Naive thymus-derived CD8-positive, alpha-beta T cell (primary cell): ENCODE results near the gene COL24A1. TPM values are rescaled to one million over a fixed set of nuclear protein-coding genes. Genes with fewer than 3 reads are reported as not detected.

Source experiments
- ATAC-seq, 2 donors: fragments of 150-1000 bp; cut with Tn5 transposase in 1 of 2; sonication (Bioruptor Pico), chemical (Tn5 transposase) in 1 of 2; 1 replicate in 1 of 2; 2 replicates in 1 of 2; pipeline ENCODE4 v1.10.0; 2021; ENCODE audit warnings: mild to moderate bottlenecking in 2 of 2, moderate library complexity in 2 of 2
- POLR2A ChIA-PET: fragments of 350-600 bp; sonication (Branson Sonifier 250); formaldehyde crosslinking; loops from one replicate; lab custom pipeline; 2021; ENCODE audit warnings: antibody characterized with exemption; lab: Charles Lee
- DNase-seq, 10 donors: peaks; one replicate each; pipeline versions ENCODE4 v3.0.0 to v3.0.0-alpha.2; 2020 to 2022
- H3K27ac Mint-ChIP-seq, 10 donors: one replicate each; pipeline ENCODE4 v1.8.0; 2020 to 2022; ENCODE audit warnings: mild to moderate bottlenecking in 10 of 10, mixed read lengths in 10 of 10, moderate library complexity in 4 of 10, inconsistent platforms in 1 of 10
- H3K27me3 Mint-ChIP-seq, 5 donors: one replicate each; pipeline ENCODE4 v1.8.0; 2021 to 2022; ENCODE audit warnings: mixed read lengths in 5 of 5
- H3K36me3 Mint-ChIP-seq, 3 donors: one replicate each; pipeline ENCODE4 v1.8.0; 2020 to 2022; ENCODE audit warnings: mixed read lengths in 3 of 3, mild to moderate bottlenecking in 2 of 3, inconsistent platforms in 1 of 3
- H3K4me1 Mint-ChIP-seq, 4 donors: one replicate each; pipeline ENCODE4 v1.8.0; 2021 to 2022; ENCODE audit warnings: mixed read lengths in 4 of 4
- H3K4me3 Mint-ChIP-seq, 10 donors: one replicate each; pipeline ENCODE4 v1.8.0; 2020 to 2022; ENCODE audit warnings: mild to moderate bottlenecking in 10 of 10, mixed read lengths in 10 of 10, moderate library complexity in 6 of 10, inconsistent platforms in 1 of 10
- H3K9me3 Mint-ChIP-seq, 9 donors: one replicate each; pipeline ENCODE4 v1.8.0; 2020 to 2022; ENCODE audit warnings: mixed read lengths in 9 of 9, mild to moderate bottlenecking in 3 of 9, inconsistent platforms in 1 of 9, moderate library complexity in 1 of 9
- polyA plus RNA-seq, 3 donors: library from polyadenylated mRNA; unstranded; fragments of 300-500 nt; fragmentation: Illumina TruSeq; gene quantifications; one replicate each; pipeline ENCODE4 v1.2.3, GENCODE V29; 2021
- total RNA-seq, 8 experiments: library from RNA in 2 of 8; stranded (reverse) in 2 of 8; gene quantifications; one replicate each; pipeline ENCODE4 v1.2.3 and lab custom pipeline; 2021 to 2026

COL24A1 gene
- total and polyA plus RNA-seq, 5 experiments from 2014 or later, result not detected

- no peaks in the 10 kb centered on the region for H3K4me1 Mint-ChIP-seq
- POLR2A ChIA-PET, result no interaction called here
- H3K9me3 Mint-ChIP-seq, result peaks cover 0 to 3% (median 0%) of the 10 kb centered on the region in 9 donors
- DNase-seq, result no peak
- H3K27ac Mint-ChIP-seq, result no peak overlapping the region
- no peak overlapping the region for H3K4me3 Mint-ChIP-seq
- no peak for ATAC-seq
- H3K36me3 Mint-ChIP-seq, result no peaks in the 10 kb centered on the region
- H3K27me3 Mint-ChIP-seq, result peaks cover 0 to 4% (median 0%) of the 10 kb centered on the region in 5 donors
These were observed 213.0 kb downstream of the COL24A1 start for GRCh38 chr1:85943526-85943925.

DNA sequence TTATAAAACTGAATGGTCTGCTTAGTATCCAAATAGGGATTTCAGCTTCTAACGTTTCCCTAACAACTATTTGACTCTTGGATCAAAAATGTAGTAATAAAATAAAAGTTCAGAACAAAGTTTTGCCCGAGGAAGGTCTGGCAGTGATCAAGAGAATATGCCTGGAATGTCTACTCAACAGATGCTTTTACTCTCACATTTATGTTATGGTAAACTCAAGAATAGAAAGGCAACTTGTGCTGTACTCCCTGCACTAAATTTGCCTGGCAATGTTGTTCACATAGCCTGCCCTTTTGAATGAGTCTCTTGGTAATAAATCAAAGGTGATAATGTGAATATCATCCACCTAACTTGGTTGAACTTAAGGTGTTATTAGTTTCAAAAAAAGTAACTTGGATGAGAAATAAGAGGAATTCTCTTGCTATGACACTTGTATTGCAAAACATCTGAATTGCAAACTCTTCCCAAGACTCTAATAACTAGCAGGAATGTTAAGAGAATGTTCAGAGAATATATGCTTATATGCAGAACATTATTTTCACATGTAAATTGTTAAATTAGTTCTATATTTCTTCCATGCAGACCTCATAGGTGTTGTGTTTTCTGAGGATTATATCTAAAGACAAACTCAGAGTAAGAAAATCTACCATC, 215.8 kb downstream of the COL24A1 start:
- no peak for DNase-seq
- no peak overlapping the region for H3K27ac Mint-ChIP-seq
- H3K27me3 Mint-ChIP-seq, result peaks cover 0 to 4% (median 0%) of the 10 kb centered on the region in 5 donors
- POLR2A ChIA-PET, result no interaction called here
- H3K9me3 Mint-ChIP-seq, result peaks cover 0 to 2% (median 0%) of the 10 kb centered on the region in 9 donors
- H3K36me3 Mint-ChIP-seq, result no peaks in the 10 kb centered on the region
- no peak for ATAC-seq
- H3K4me3 Mint-ChIP-seq, result no peak overlapping the region
- no peaks in the 10 kb centered on the region for H3K4me1 Mint-ChIP-seq

DNA sequence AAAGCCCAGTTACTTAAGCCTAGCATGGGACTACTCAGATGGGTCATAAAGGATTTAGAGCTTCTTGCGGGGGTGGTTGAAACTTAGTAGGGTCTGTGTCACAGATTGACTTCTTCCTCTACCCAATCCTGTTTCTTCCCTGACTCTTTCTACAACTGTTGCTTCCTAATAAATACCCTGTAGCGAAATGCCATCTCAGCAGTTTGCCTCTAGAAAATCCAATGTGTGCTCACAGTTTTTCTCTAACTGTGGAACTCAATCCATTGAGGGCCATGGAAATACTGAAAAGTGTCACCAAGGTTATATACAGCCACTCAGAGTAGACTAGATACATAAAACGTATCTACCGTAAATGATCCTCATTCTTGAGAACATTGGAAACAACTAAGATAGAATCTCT, 217.7 kb downstream of the COL24A1 start:
- no peak for ATAC-seq
- Mint-ChIP-seq H3K9me3 (peaks cover 0 to 1% (median 0%) of the 10 kb centered on the region in 9 donors), H3K4me3 (no peak overlapping the region), H3K27ac (no peak overlapping the region), H3K4me1 (no peaks in the 10 kb centered on the region), H3K27me3 (peaks cover 0 to 4% (median 0%) of the 10 kb centered on the region in 5 donors), H3K36me3 (no peaks in the 10 kb centered on the region)
- DNase-seq, result no peak
- POLR2A ChIA-PET, result no interaction called here

DNA sequence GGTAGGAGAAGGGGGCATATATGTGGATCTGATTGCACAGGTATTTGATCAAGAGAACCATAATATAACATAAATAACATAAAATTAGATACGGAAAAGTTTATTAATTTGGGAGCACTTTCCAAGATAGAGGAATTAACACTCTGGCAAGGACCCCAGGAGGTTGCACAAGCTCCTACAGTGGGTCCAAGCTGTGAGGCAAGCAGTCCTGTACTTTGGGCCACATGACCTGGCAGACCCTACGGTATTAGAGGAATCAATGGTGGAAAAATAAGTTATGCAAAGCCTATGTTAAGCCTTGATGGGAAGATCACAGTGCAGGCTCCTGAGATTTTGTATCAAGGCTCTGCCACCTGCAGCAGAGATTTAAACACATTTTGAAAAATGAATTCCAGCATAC, 220.1 kb downstream of the COL24A1 start:
- DNase-seq (no peak), ATAC-seq (no peak)
- Mint-ChIP-seq H3K36me3 (no peaks in the 10 kb centered on the region), H3K4me1 (no peaks in the 10 kb centered on the region), H3K27ac (peak overlapping the region in 1 of 10 donors; percentile 40), H3K27me3 (peaks cover 0 to 4% (median 0%) of the 10 kb centered on the region in 5 donors), H3K4me3 (no peak overlapping the region), H3K9me3 (peaks cover 0 to 1% (median 0%) of the 10 kb centered on the region in 9 donors)
- POLR2A ChIA-PET, result no interaction called here

GRCh38 chr1:85936057-85936456, 220.5 kb downstream of the COL24A1 start:
- POLR2A ChIA-PET, result no interaction called here
- ATAC-seq (no peak), DNase-seq (no peak)
- H3K27ac Mint-ChIP-seq, result no peak overlapping the region
- H3K27me3 Mint-ChIP-seq, result peaks cover 0 to 4% (median 0%) of the 10 kb centered on the region in 5 donors
- H3K9me3 Mint-ChIP-seq, result peaks cover 0 to 1% (median 0%) of the 10 kb centered on the region in 9 donors
- H3K4me1 Mint-ChIP-seq, result no peaks in the 10 kb centered on the region
- H3K36me3 Mint-ChIP-seq, result no peaks in the 10 kb centered on the region
- no peak overlapping the region for H3K4me3 Mint-ChIP-seq

DNA sequence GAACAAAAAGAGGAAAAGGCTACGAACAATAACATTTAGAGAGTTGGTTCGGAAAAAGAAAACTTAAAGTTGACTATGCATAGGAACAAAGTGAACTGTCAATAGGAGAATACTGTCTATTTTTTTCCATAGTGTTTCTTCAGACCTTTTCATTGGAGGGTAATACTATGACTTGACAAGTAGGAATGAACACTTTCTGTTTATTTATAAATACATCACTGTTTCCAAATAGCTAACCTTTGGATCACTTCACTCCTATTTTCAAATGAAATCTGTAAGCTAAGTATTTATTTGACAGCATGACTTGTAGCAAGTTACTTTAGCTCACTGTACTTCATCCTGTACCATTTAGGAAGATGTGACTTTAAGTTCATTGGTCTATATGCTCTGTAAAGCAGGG, 221.3 kb downstream of the COL24A1 start:
- Mint-ChIP-seq H3K9me3 (peaks cover 0 to 1% (median 0%) of the 10 kb centered on the region in 9 donors), H3K27ac (no peak overlapping the region), H3K4me1 (no peaks in the 10 kb centered on the region), H3K36me3 (no peaks in the 10 kb centered on the region), H3K27me3 (peaks cover 0 to 4% (median 0%) of the 10 kb centered on the region in 5 donors), H3K4me3 (no peak overlapping the region)
- POLR2A ChIA-PET, result no interaction called here
- no peak for DNase-seq
- ATAC-seq, result no peak

DNA sequence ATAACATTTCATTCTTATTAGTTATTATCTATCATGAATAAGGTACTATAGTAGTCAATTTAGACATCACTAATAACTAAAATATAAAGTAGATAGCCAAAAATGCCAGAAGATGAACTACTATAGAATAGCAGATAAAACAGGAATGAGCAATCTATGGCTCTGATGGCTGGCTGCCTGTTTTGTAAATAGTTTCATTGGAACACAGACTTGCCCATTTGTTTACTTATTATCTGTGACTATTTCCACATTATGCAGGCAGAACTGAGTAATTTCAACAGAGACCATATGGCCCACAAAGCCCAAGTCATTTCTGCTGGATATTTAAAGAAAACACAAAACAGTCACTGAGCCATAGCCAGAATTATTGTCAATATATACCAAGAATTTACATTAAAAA, 222.1 kb downstream of the COL24A1 start:
- Mint-ChIP-seq H3K9me3 (peaks cover 0 to 1% (median 0%) of the 10 kb centered on the region in 9 donors), H3K36me3 (no peaks in the 10 kb centered on the region), H3K4me1 (no peaks in the 10 kb centered on the region), H3K27me3 (peaks cover 0 to 4% (median 0%) of the 10 kb centered on the region in 5 donors), H3K27ac (no peak overlapping the region), H3K4me3 (no peak overlapping the region)
- POLR2A ChIA-PET, result no interaction called here
- ATAC-seq (no peak), DNase-seq (no peak)

- Mint-ChIP-seq H3K4me1 (no peaks in the 10 kb centered on the region), H3K4me3 (no peak overlapping the region), H3K27ac (no peak overlapping the region), H3K27me3 (peaks cover 0 to 4% (median 0%) of the 10 kb centered on the region in 5 donors), H3K36me3 (no peaks in the 10 kb centered on the region), H3K9me3 (peaks cover 0 to 1% (median 0%) of the 10 kb centered on the region in 9 donors)
- ATAC-seq, result no peak
- DNase-seq, result no peak
- POLR2A ChIA-PET, result no interaction called here
These were observed 222.6 kb downstream of the COL24A1 start for GRCh38 chr1:85933961-85934360.

DNA sequence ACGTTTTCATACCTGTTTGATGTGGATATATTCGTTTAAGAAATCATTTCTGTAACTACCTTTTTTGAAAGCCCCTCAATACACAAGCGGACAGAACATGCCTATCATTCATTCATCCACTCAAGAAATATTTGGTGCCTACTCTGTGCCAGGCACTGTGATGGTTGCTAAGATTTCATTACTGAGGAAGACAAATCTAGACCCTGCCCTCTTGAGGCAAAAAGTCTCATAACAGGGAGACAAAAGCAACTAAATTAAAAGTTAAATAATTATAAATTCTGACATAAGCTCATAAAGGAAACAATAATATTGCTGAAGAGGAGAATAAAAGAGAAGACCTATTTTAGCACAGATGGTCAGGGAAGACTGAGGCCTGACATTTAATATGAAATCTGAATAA, 244.8 kb downstream of the COL24A1 start:
- Mint-ChIP-seq H3K9me3 (peaks cover 0 to 3% (median 0%) of the 10 kb centered on the region in 9 donors), H3K36me3 (no peaks in the 10 kb centered on the region), H3K4me1 (no peaks in the 10 kb centered on the region), H3K27ac (no peak overlapping the region), H3K4me3 (no peak overlapping the region), H3K27me3 (no peaks in the 10 kb centered on the region)
- ATAC-seq, result no peak
- POLR2A ChIA-PET, result no interaction called here
- DNase-seq, result no peak

DNA sequence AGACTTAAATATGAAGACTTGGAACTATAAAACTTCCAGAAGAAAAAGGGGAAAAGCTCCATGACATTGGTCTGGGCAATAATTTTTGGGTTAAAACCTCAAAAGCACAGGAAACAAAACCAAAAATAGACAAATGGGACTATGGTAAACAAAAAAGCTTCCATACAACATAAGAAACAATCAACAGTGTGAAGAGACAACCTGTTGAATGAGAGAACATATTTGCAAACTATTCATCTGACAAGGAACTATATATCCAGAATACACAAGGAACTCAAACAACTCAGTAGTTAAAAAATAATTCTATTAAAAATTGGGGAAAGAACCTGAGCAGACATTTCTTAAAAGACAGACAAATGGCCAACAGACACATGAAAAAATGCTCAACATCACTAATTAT, 255.7 kb downstream of the COL24A1 start:
- no peak overlapping the region for H3K27ac Mint-ChIP-seq
- ATAC-seq, result no peak

DNA sequence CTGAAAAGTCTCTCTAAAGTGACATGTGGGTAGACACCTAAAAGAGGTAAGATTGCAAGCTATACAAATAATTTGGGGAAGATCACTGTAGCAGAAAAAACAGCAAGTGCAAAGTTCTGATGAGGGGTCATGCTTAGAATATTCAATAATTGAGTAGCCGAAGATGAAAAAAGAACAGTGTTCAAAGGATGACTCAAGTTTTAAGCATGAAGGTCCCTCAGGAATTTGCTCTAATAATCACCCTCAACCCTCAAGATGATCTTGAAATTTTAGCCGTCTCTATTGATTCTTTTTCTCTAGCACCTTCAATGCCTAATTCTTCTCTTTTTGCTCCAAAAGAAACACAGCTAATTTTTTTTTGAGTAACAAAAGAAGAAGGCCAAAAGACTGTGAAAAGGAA, 257.7 kb downstream of the COL24A1 start:
- Mint-ChIP-seq H3K27ac (no peak overlapping the region), H3K36me3 (no peaks in the 10 kb centered on the region), H3K27me3 (peaks cover 0 to 3% (median 0%) of the 10 kb centered on the region in 5 donors), H3K4me3 (no peak overlapping the region), H3K9me3 (peaks cover 0 to 2% (median 0%) of the 10 kb centered on the region in 9 donors), H3K4me1 (no peaks in the 10 kb centered on the region)
- DNase-seq, result no peak
- POLR2A ChIA-PET, result no interaction called here
- ATAC-seq, result no peak

More for the DNA sequence above, 255.7 kb downstream of the COL24A1 start:
- H3K4me3 Mint-ChIP-seq, result no peak overlapping the region
- H3K27me3 Mint-ChIP-seq, result peaks cover 0 to 3% (median 0%) of the 10 kb centered on the region in 5 donors
- DNase-seq, result no peak
- H3K9me3 Mint-ChIP-seq, result peaks cover 0 to 2% (median 0%) of the 10 kb centered on the region in 9 donors
- POLR2A ChIA-PET, result no interaction called here
- H3K4me1 Mint-ChIP-seq, result no peaks in the 10 kb centered on the region
- H3K36me3 Mint-ChIP-seq, result no peaks in the 10 kb centered on the region

DNA sequence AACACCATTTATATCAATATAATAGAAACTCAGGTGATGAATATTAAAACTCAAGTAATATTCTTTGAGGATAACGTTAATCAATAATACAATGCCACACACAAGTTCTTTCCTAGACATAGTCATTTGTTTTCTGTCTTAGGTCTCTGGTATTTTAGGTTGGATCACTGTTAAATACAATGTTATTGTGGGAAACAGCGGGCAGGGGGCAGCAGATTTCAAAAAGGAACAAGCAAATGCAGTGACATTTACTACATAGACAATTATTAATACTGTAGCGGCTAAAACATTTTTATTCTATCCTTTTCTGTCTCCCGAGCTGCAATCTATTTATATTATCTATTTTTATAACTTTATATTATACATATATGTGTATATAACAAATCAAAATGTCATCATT, 261.9 kb downstream of the COL24A1 start:
- Mint-ChIP-seq H3K36me3 (no peaks in the 10 kb centered on the region), H3K4me1 (no peaks in the 10 kb centered on the region), H3K27me3 (peaks cover 0 to 6% (median 0%) of the 10 kb centered on the region in 5 donors), H3K27ac (no peak overlapping the region), H3K4me3 (no peak overlapping the region), H3K9me3 (no peaks in the 10 kb centered on the region)
- DNase-seq, result no peak
- POLR2A ChIA-PET, result no interaction called here
- no peak for ATAC-seq

DNA sequence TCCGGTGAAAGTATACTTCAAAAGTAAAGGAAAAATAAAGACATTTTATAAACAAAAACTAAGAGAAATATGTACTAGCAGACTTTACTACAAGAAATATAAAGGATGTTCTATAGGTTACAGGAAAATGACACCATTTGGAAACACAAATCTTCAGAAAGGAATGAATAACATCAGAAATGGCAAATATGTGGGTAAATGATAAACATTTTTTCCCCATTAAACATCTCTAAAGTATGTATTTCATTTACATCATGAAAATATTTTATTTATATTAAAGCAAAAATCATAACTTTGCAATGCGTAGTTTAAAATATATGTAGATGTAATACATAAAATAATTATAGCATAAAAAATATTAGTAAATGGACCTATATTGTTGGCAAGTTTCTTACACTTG, 264.2 kb downstream of the COL24A1 start:
- H3K4me3 Mint-ChIP-seq, result no peak overlapping the region
- H3K4me1 Mint-ChIP-seq, result no peaks in the 10 kb centered on the region
- H3K36me3 Mint-ChIP-seq, result no peaks in the 10 kb centered on the region
- peaks cover 0 to 4% (median 0%) of the 10 kb centered on the region in 9 donors for H3K9me3 Mint-ChIP-seq
- ATAC-seq, result no peak
- H3K27ac Mint-ChIP-seq, result no peak overlapping the region
- peaks cover 0 to 7% (median 0%) of the 10 kb centered on the region in 5 donors for H3K27me3 Mint-ChIP-seq
- POLR2A ChIA-PET, result no interaction called here
- no peak for DNase-seq

DNA sequence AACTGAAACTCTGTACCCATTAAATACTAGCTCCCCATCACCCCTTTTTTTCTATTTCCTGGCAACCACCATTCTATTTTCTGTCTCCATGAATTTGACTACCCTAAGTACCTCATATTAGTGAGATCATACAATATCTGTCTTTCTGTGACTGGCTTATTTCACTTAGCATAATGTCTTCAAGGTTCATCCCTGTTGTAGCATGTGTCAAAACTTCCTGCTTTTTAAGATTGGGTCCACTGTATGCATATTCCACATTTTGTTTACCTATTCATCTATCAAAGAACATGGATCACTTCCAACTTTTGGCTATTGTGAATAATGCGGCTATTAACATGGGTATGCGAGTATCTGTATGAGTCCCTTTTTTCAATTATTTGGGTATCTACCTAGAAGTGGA, 266.7 kb downstream of the COL24A1 start:
- no peak for ATAC-seq

More for the DNA sequence above, 266.7 kb downstream of the COL24A1 start:
- POLR2A ChIA-PET, result no interaction called here
- Mint-ChIP-seq H3K4me3 (no peak overlapping the region), H3K4me1 (no peaks in the 10 kb centered on the region), H3K9me3 (peaks cover 0 to 4% (median 0%) of the 10 kb centered on the region in 9 donors), H3K27me3 (peaks cover 0 to 7% (median 0%) of the 10 kb centered on the region in 5 donors), H3K27ac (no peak overlapping the region), H3K36me3 (no peaks in the 10 kb centered on the region)
- no peak for DNase-seq
